Measurements from ENCODE around the gene STAM2.
"Not testable (repeated sequence)": the region's sequence is repeated elsewhere in the genome, so short reads cannot be mapped to it uniquely, and the experiment has no call there.

STAM2 gene

DNA sequence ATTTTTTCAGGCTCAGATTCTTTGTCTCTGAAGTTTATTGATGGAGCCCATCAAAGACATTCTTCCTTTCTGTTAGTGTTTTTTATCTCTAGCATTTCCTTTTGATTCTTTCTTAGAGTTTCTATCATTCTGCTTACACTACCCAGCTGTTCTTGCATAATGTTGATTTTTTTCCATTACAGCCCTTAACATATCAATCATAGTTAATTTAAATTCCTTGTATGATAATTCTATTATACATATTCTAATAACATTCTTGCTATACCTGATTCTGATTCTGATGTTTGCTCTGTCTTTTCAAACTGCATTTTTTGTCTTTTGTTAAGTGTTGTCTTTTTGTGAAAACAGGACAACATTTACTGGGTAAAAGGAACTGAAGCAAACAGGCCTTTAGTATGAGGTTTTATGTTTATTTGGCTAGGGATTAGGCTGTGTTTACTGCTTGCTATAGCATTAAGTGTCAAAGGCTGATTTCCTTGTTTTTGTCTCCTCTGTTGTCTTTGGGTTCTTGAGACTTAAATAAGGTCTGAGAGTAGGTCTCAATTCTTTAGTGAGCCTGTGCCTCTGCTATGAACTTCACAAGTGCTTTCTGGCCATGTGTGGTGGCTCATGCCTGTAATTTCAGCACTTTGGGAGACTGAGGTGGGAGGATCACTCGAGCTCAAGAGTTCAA is 8.0 kb upstream of the STAM2 start:
- TF ChIP-seq CTCF (conservative IDR thresholded peaks at IDR 0.05), result no peak

DNA sequence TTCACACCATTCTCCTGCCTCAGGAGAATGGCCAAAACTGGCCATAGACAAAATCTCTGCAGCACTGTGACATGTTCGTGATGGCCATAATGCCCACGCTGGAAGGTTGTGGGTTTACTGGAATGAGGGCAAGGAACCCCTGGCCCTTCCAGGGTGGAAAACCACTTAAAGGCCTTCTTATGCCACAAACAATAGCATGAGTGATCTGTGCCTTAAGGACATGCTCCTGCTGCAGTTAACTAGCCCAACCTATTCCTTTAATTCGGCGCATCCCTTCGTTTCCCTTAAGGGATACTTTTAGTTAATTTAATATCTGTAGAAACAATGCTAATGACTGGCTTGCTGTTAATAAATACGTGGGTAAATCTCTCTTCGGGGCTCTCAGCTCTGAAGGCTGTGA is 2.1 kb upstream of the STAM2 start:
- not testable (repeated sequence) for H3K27ac ChIP-seq

More for the DNA sequence above, 8.0 kb upstream of the STAM2 start:
- no peak overlapping the region for H3K27ac ChIP-seq

DNA sequence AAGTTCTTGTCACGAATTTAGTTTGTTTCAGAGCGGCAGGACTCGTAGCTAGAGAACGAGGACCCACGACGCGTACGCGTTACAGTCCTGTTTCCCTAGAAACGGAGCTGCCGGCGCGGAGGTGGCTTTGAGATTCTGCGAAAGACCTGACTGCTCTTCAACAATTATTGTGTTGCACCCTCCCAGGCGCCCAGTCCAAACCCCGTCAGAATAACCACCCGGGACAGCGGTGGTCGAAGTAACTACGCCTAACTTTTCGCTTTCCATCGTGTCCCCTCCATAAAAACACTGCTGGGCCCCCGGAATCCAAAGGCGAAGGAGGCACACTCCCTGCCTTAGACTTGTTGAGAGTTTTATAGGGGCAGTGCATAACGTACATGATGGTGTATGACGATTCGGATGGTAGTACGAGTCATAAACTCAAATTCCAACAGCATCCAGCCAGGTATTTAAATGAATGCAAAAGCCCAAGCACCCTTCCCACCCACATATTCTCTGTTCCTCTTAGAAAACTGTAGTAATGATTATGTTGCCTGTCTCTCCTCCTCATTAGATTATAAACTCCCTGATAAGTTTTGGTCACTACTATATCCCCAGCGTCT is 651 bp upstream of the STAM2 start:
- H3K27ac ChIP-seq, result peak overlapping the region; percentile 96

DNA sequence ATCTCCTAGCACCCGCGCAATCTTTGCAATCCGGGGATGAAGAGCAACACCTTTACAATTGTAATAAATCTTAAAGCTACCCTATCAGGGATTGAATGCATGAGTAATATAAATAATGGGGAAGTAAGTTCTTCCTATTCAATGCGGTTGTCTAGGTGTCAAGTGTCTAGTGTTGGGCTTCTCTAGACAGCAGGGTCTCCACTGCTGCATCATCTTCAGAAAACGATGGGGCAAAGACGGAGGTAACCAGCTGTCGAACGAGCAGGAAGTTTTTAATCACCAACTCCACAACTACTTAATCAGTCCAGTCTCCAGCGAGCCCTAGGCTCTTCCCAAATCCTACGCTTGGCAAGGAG is 573 bp downstream of the STAM2 start:
- peak overlapping the region; percentile 96 for H3K27ac ChIP-seq
- no peak for TF ChIP-seq CTCF (conservative IDR thresholded peaks at IDR 0.05)

More for the DNA sequence above, 651 bp upstream of the STAM2 start:
- TF ChIP-seq CTCF (conservative IDR thresholded peaks at IDR 0.05), result peak; percentile 62

GRCh38 chr2:152174574-152174973 is 989 bp downstream of the STAM2 start:
- TF ChIP-seq CTCF (conservative IDR thresholded peaks at IDR 0.05), result no peak
- H3K27ac ChIP-seq, result peak overlapping the region; percentile 96

- TF ChIP-seq CTCF (conservative IDR thresholded peaks at IDR 0.05), result no peak
- H3K27ac ChIP-seq, result peak overlapping the region; percentile 96
Measured at GRCh38 chr2:152173831-152174230, 1.7 kb downstream of the STAM2 start.

DNA sequence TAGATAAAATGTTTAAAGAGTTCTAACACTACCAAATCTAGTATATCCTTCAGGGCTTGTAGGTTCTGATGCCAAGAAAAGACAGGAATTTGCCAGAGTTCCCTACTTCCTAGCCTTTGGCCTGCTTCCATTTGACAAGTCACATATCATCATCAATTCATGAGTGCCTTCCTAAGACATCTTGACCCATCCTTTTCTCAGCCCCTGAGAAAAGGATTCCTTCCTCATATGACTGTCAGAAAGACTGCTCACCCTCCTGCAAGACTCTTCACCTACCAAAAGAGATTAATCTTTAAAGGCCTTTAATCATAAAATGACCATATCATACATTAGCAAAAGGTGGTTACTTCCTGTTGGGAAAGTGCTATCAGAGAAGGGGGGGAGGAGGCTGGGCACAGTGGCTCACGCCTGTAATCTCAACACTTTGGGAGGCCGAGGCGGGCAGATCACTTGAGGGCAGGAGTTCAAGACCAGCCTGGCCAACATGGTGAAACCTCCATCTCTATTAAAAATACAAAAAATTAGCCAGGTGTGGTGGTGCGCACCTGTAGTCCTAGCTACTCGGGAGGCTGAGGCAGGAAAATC is 3.3 kb downstream of the STAM2 start:
- H3K27ac ChIP-seq, result peak overlapping the region; percentile 96

DNA sequence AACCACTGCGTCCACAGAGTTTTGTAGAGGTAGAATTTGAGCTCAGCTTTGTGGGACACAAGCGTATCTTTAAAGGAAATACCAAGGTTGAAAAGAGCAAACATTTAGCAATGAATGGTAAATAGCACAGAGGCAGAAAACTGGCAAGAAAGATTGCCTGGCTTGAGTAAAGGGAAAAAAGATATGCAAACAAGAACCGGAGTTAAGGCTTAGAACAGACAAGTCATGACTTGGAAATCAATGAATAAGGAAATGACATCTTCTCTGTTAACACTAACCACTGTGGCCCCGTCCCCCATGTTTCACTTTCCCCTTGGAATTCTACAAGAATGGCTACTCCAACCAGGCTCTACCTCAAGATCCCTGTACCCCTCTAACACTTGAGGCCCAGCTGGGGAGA is 3.8 kb downstream of the STAM2 start:
- no peak for TF ChIP-seq CTCF (conservative IDR thresholded peaks at IDR 0.05)
- peak overlapping the region; percentile 96 for H3K27ac ChIP-seq

GRCh38 chr2:152169158-152169557 is 6.4 kb downstream of the STAM2 start:
- peak overlapping the region; percentile 96 for H3K27ac ChIP-seq

DNA sequence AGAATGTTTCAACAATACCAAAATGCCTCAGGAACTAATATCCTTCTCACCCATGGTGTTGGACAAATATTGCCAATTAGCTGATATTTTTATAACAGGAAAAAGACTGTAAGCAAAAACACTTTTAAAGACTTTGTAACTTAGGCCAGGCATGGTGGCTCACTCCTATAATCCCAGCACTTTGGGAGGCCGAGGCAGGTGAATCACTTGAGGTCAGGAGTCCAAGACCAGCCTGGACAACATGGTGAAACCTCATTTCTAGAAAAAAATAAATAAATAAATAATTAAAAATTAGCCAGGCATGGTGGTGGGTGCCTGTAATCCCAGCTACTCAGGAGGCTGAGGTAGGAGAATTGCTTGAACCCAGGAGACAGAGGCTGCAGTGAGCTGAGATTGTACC is 8.1 kb downstream of the STAM2 start:
- H3K27ac ChIP-seq, result not testable (repeated sequence)
